Astrocyte (in vitro differentiated cells and primary cell): ENCODE measurements around the gene CIART. TPM values are rescaled to one million over a fixed set of nuclear protein-coding genes. Genes with fewer than 3 reads are reported as not detected.
"Not testable (repeated sequence)": the region's sequence is repeated elsewhere in the genome, so short reads cannot be mapped to it uniquely, and the experiment has no call there.

ENCODE experiments used
- DNase-seq: peaks from one replicate; pipeline ENCODE4 v3.0.0-alpha.2; 2010; ENCODE audit warnings: low read depth
- FAIRE-seq: peaks from 2 replicates; lab custom pipeline; 2011; peaks lifted over from hg19 to GRCh38; lab: Jason Lieb, UNC
- H2AFZ ChIP-seq: 2 replicates; pipeline ENCODE4 v1.6.0; 2012; ENCODE audit warnings: low read depth, low read length, inconsistent platforms
- H3K27ac ChIP-seq: 2 replicates; pipeline ENCODE4 v1.5.1; 2011; ENCODE audit warnings: low read depth, low read length, inconsistent platforms
- H3K27me3 ChIP-seq: 2 replicates; pipeline ENCODE4 v1.6.0; 2011; ENCODE audit warnings: low read length, inconsistent platforms; ENCODE audit not compliant: insufficient read depth
- H3K36me3 ChIP-seq: 2 replicates; pipeline ENCODE4 v1.5.1; 2011; ENCODE audit warnings: low read length, inconsistent platforms; ENCODE audit not compliant: insufficient read depth
- H3K4me1 ChIP-seq: 2 replicates; pipeline ENCODE4 v1.5.1; 2011; ENCODE audit warnings: low read length, inconsistent platforms; ENCODE audit not compliant: insufficient read depth
- H3K4me2 ChIP-seq: 2 replicates; pipeline ENCODE4 v1.6.0; 2012; ENCODE audit warnings: low read length, inconsistent platforms
- H3K4me3 ChIP-seq: 2 replicates; pipeline ENCODE4 v1.5.1; 2011; ENCODE audit warnings: low read depth, mild to moderate bottlenecking, low read length, inconsistent platforms; ENCODE audit not compliant: insufficient read depth
- H3K79me2 ChIP-seq: 2 replicates; pipeline ENCODE4 v1.6.0; 2012; ENCODE audit warnings: mild to moderate bottlenecking, low read length, inconsistent platforms; ENCODE audit not compliant: insufficient read depth
- H3K9ac ChIP-seq: 2 replicates; pipeline ENCODE4 v1.6.0; 2012; ENCODE audit warnings: mild to moderate bottlenecking, low read length, inconsistent platforms
- H3K9me3 ChIP-seq: 2 replicates; pipeline ENCODE4 v1.5.1; 2012; ENCODE audit warnings: low read depth, mild to moderate bottlenecking, low read length, inconsistent platforms; ENCODE audit not compliant: insufficient read depth
- H4K20me1 ChIP-seq: 2 replicates; pipeline ENCODE4 v1.6.0; 2012; ENCODE audit warnings: low read length, inconsistent platforms; ENCODE audit not compliant: insufficient read depth
- H3K27ac Mint-ChIP-seq: one replicate; pipeline ENCODE4 v1.8.0; 2021; ENCODE audit warnings: mild to moderate bottlenecking, mixed read lengths; ENCODE audit not compliant: unreplicated experiment
- H3K27me3 Mint-ChIP-seq: one replicate; pipeline ENCODE4 v1.8.0; 2021; ENCODE audit warnings: low read depth, mixed read lengths; ENCODE audit not compliant: unreplicated experiment
- H3K36me3 Mint-ChIP-seq: one replicate; pipeline ENCODE4 v1.8.0; 2021; ENCODE audit warnings: low read depth, mixed read lengths; ENCODE audit not compliant: unreplicated experiment
- H3K4me1 Mint-ChIP-seq: one replicate; pipeline ENCODE4 v1.8.0; 2021; ENCODE audit warnings: low read depth, mixed read lengths; ENCODE audit not compliant: unreplicated experiment
- H3K4me3 Mint-ChIP-seq: one replicate; pipeline ENCODE4 v1.8.0; 2021; ENCODE audit warnings: mild to moderate bottlenecking, moderate library complexity, mixed read lengths; ENCODE audit not compliant: unreplicated experiment
- H3K9me3 Mint-ChIP-seq: one replicate; pipeline ENCODE4 v1.8.0; 2021; ENCODE audit warnings: mild to moderate bottlenecking, mixed read lengths; ENCODE audit not compliant: unreplicated experiment
- CTCF ChIP-seq: IDR thresholded peaks from 2 replicates; pipeline ENCODE4 v1.5.1; 2011; ENCODE audit warnings: low read depth, mild to moderate bottlenecking, inconsistent platforms, low read length, moderate library complexity; ENCODE audit not compliant: insufficient read depth
- EZH2 ChIP-seq: IDR thresholded peaks from 2 replicates; pipeline ENCODE4 v1.6.1; 2012; ENCODE audit warnings: mild to moderate bottlenecking, low read length, inconsistent platforms; ENCODE audit not compliant: insufficient read depth
- total RNA-seq: library from RNA; stranded (reverse); gene quantifications from 2 replicates; pipeline ENCODE4 v1.2.1, GENCODE V29; 2021

The CIART gene
- total RNA-seq, 1 donor from 2014 or later, result 4.8 TPM

GRCh38 chr1:150311762-150312161 lies 29.4 kb downstream of the CIART start:
- Mint-ChIP-seq H3K4me3 (no peak overlapping the region), H3K27me3 (no peaks in the 10 kb centered on the region)
- no peak overlapping the region for H2AFZ ChIP-seq

GRCh38 chr1:150314691-150315090 lies 32.3 kb downstream of the CIART start:
- H4K20me1 ChIP-seq, H3K9me3 Mint-ChIP-seq, H3K36me3 Mint-ChIP-seq, H3K4me3 ChIP-seq, H3K4me1 ChIP-seq, H2AFZ ChIP-seq, H3K4me2 ChIP-seq, H3K27ac Mint-ChIP-seq, H3K4me1 Mint-ChIP-seq, H3K27ac ChIP-seq, H3K27me3 Mint-ChIP-seq, H3K4me3 Mint-ChIP-seq, DNase-seq, H3K9me3 ChIP-seq, H3K79me2 ChIP-seq, FAIRE-seq, H3K36me3 ChIP-seq, H3K9ac ChIP-seq, H3K27me3 ChIP-seq: not testable (repeated sequence)

More at GRCh38 chr1:150311762-150312161, 29.4 kb downstream of the CIART start:
- H4K20me1 ChIP-seq, result no peaks in the 10 kb centered on the region
- H3K4me2 ChIP-seq, result no peak overlapping the region
- H3K27ac ChIP-seq, result no peak overlapping the region
- H3K36me3 Mint-ChIP-seq, result peaks cover 6% of the 10 kb centered on the region
- no peaks in the 10 kb centered on the region for H3K27me3 ChIP-seq
- no peaks in the 10 kb centered on the region for H3K36me3 ChIP-seq
- H3K9me3 ChIP-seq, result no peaks in the 10 kb centered on the region
- no peak overlapping the region for H3K9ac ChIP-seq
- no peaks in the 10 kb centered on the region for H3K79me2 ChIP-seq
- no peak for FAIRE-seq
- H3K4me3 ChIP-seq, result no peak overlapping the region
- H3K4me1 Mint-ChIP-seq, result no peaks in the 10 kb centered on the region
- no peaks in the 10 kb centered on the region for H3K9me3 Mint-ChIP-seq
- no peak for TF ChIP-seq EZH2
- no peak for TF ChIP-seq CTCF
- H3K27ac Mint-ChIP-seq, result no peak overlapping the region
- DNase-seq, result no peak
- no peaks in the 10 kb centered on the region for H3K4me1 ChIP-seq

- no peaks in the 10 kb centered on the region for H3K27me3 ChIP-seq
- H3K9ac ChIP-seq, result peak overlapping the region; percentile 93
- H3K27ac ChIP-seq, result peak overlapping the region; percentile 16
- DNase-seq, result no peak
- peak overlapping the region; percentile 100 for H3K4me3 Mint-ChIP-seq
- peaks cover 2% of the 10 kb centered on the region for H3K9me3 Mint-ChIP-seq
- TF ChIP-seq CTCF, result no peak
- no peak for TF ChIP-seq EZH2
- peaks cover 6% of the 10 kb centered on the region for H3K4me1 ChIP-seq
- H4K20me1 ChIP-seq, result peaks cover 16% of the 10 kb centered on the region
- peak overlapping the region; percentile 95 for H3K4me3 ChIP-seq
- no peaks in the 10 kb centered on the region for H3K27me3 Mint-ChIP-seq
- H3K9me3 ChIP-seq, result no peaks in the 10 kb centered on the region
- peak overlapping the region; percentile 91 for H3K4me2 ChIP-seq
- peaks cover 3% of the 10 kb centered on the region for H3K4me1 Mint-ChIP-seq
- H2AFZ ChIP-seq, result peak overlapping the region; percentile 56
- peaks cover 42% of the 10 kb centered on the region for H3K79me2 ChIP-seq
- peaks cover 4% of the 10 kb centered on the region for H3K36me3 Mint-ChIP-seq
- H3K36me3 ChIP-seq, result peaks cover 9% of the 10 kb centered on the region
- peak overlapping the region; percentile 96 for H3K27ac Mint-ChIP-seq
- no peak for FAIRE-seq
Measured at GRCh38 chr1:150320667-150320978, 38.3 kb downstream of the CIART start.
